HCT116 (cell line): ENCODE results near the gene AMHR2. TPM values are rescaled to one million over a fixed set of nuclear protein-coding genes. Genes with fewer than 3 reads are reported as not detected.

Source experiments
- ATAC-seq: fragments of 200-7000 bp; cut with Tn5 transposase; 2 replicates; pipeline ENCODE4 v1.9.1; 2020; ENCODE audit warnings: mild to moderate bottlenecking, moderate library complexity
- BruUV-seq: library from RNA; stranded (reverse); fragments of 400-500 nt; replicated peaks from 2 replicates; lab custom pipeline; 2021; lab: Mats Ljungman, UMichigan
- CTCF ChIA-PET: fragments of 300-600 bp; sonication (Branson Sonifier 250); formaldehyde crosslinking; loops from one replicate; lab custom pipeline; 2021; ENCODE audit warnings: antibody characterized with exemption; lab: Charles Lee
- POLR2A ChIA-PET: fragments of 300-600, 350-600 bp; sonication (Branson Sonifier 250); formaldehyde crosslinking; loops from one replicate; lab custom pipeline; 2021; ENCODE audit warnings: antibody characterized with exemption; lab: Charles Lee
- RAD21 ChIA-PET, 2 experiments: fragments of 300-600 bp; sonication (Branson Sonifier 250); formaldehyde crosslinking; loops; one replicate each; lab custom pipeline; 2023; ENCODE audit warnings: low total read pairs in 2 of 2; ENCODE audit not compliant: uncharacterized antibody in 2 of 2, unreplicated experiment in 2 of 2, low non-redundant PET in 1 of 2; lab: Charles Lee
- DNase-seq: peaks from one replicate; pipeline ENCODE4 v3.0.0-alpha.2; 2010; ENCODE audit warnings: low read depth, low spot score
- H2AFZ ChIP-seq: fragments of 200-600 bp; shearing (Covaris generic), sonication (generic); 2 replicates; pipeline ENCODE4 v1.6.1; 2017; ENCODE audit warnings: low read depth, mixed run types, mixed read lengths, antibody characterized with exemption, low read length; ENCODE audit not compliant: poor library complexity, severe bottlenecking
- H3K27ac ChIP-seq: 2 replicates; pipeline ENCODE4 v1.5.1; 2012; ENCODE audit warnings: low read depth, low read length
- H3K27me3 ChIP-seq: fragments of 200-600 bp; sonication (generic); 2 replicates; pipeline ENCODE4 v1.6.1; 2016; ENCODE audit warnings: mixed run types, low read length, mixed read lengths; ENCODE audit not compliant: insufficient read depth
- H3K36me3 ChIP-seq, 2 experiments: fragments of 200-500 bp in 1 of 2; fragments of 200-600 bp in 1 of 2; sonication (Bioruptor generic) in 1 of 2; sonication (generic) in 1 of 2; 2 replicates each; pipeline versions ENCODE4 v1.5.1 to v1.6.1; 2014 to 2016; ENCODE audit warnings: low read length in 2 of 2, inconsistent platforms in 1 of 2, mixed read lengths in 1 of 2, mixed run types in 1 of 2; ENCODE audit not compliant: insufficient read depth in 2 of 2, control insufficient read depth in 1 of 2
- H3K4me1 ChIP-seq, 2 experiments: fragments of 200-600 bp in 1 of 2; sonication (generic) in 1 of 2; 2 replicates each; pipeline versions ENCODE4 v1.5.1 to v1.6.1; 2012 to 2017; ENCODE audit warnings: low read length in 2 of 2, inconsistent platforms in 1 of 2, mild to moderate bottlenecking in 1 of 2, mixed read lengths in 1 of 2, mixed run types in 1 of 2, moderate library complexity in 1 of 2; ENCODE audit not compliant: insufficient read depth in 2 of 2, control insufficient read depth in 1 of 2
- H3K4me2 ChIP-seq: fragments of 200-600 bp; sonication (generic); 2 replicates; pipeline ENCODE4 v1.6.1; 2017; ENCODE audit warnings: mixed run types, low read length, mixed read lengths
- H3K4me3 ChIP-seq, 2 experiments: fragments of 200-600 bp in 1 of 2; sonication (generic) in 1 of 2; replicated peaks in 1 of 2; 2 replicates each; pipeline ENCODE4 v1.5.1; 2011 to 2016; ENCODE audit warnings: low read length in 2 of 2, control low read depth in 1 of 2, low read depth in 1 of 2, mild to moderate bottlenecking in 1 of 2, mixed read lengths in 1 of 2, mixed run types in 1 of 2
- H3K79me2 ChIP-seq: fragments of 200-600 bp; sonication (generic); 2 replicates; pipeline ENCODE4 v1.6.1; 2017; ENCODE audit warnings: mild to moderate bottlenecking, mixed run types, low read length, moderate library complexity, mixed read lengths; ENCODE audit not compliant: insufficient read depth
- H3K9ac ChIP-seq: fragments of 200-600 bp; sonication (generic); 2 replicates; pipeline ENCODE4 v1.6.1; 2016; ENCODE audit warnings: low read length, mixed read lengths
- H3K9me2 ChIP-seq: fragments of 200-600 bp; sonication (generic), shearing (Covaris generic); 2 replicates; pipeline ENCODE4 v1.6.1; 2017; ENCODE audit warnings: mixed run types, mild to moderate bottlenecking, moderate library complexity; ENCODE audit not compliant: insufficient read depth
- H3K9me3 ChIP-seq, 2 experiments: fragments of 200-500 bp in 1 of 2; fragments of 200-600 bp in 1 of 2; sonication (Bioruptor generic) in 1 of 2; sonication (generic) in 1 of 2; 2 replicates each; pipeline ENCODE4 v1.6.1; 2014 to 2017; ENCODE audit warnings: low read length in 2 of 2, mixed read lengths in 2 of 2, inconsistent platforms in 1 of 2, low read depth in 1 of 2, mild to moderate bottlenecking in 1 of 2, mixed run types in 1 of 2, moderate library complexity in 1 of 2; ENCODE audit not compliant: control insufficient read depth in 1 of 2, insufficient read depth in 1 of 2
- H4K20me1 ChIP-seq: fragments of 200-600 bp; sonication (generic), shearing (Covaris generic); 2 replicates; pipeline ENCODE4 v1.6.1; 2017; ENCODE audit warnings: mixed run types, mild to moderate bottlenecking, moderate library complexity; ENCODE audit not compliant: insufficient read depth
- CTCF ChIP-seq, 3 experiments: fragments of 200-600 bp in 1 of 3; sonication (generic) in 1 of 3; IDR thresholded peaks in 2 of 3; conservative IDR thresholded peaks in 1 of 3; 2 replicates each; pipeline ENCODE4 v1.5.1; 2012 to 2017; ENCODE audit warnings: low read depth in 2 of 3, low read length in 2 of 3, antibody characterized with exemption in 1 of 3, borderline replicate concordance in 1 of 3, control low read depth in 1 of 3, mild to moderate bottlenecking in 1 of 3, mixed read lengths in 1 of 3, mixed run types in 1 of 3, moderate library complexity in 1 of 3; ENCODE audit not compliant: insufficient read depth in 1 of 3
- POLR2AphosphoS5 ChIP-seq: IDR thresholded peaks from 2 replicates; pipeline ENCODE4 v1.6.1; 2011; ENCODE audit warnings: mild to moderate bottlenecking, low read depth, low read length, moderate library complexity
- TCF7L2 ChIP-seq: IDR thresholded peaks from 2 replicates; pipeline ENCODE4 v1.7.0; 2011; ENCODE audit warnings: borderline replicate concordance, inconsistent platforms; ENCODE audit not compliant: insufficient read depth, insufficient read length; ENCODE audit errors: extremely low read depth
- ZFX ChIP-seq: fragments of 450-650 bp; IDR thresholded peaks from 2 replicates; pipeline ENCODE4 v1.6.1; 2017
- intact Hi-C: fragments of 100-400 bp; cut with micrococcal nuclease; formaldehyde crosslinking; loops from 2 replicates; pipeline ENCODE4 v1.10.0; 2022
- total RNA-seq: library from RNA; stranded (reverse); gene quantifications from one replicate; pipeline ENCODE4 v1.2.1, GENCODE V29; 2021; ENCODE audit not compliant: unreplicated experiment

The AMHR2 gene
- total RNA-seq, 1 experiment from 2014 or later, result not detected

GRCh38 chr12:53380794-53381730 is 42.6 kb upstream of the AMHR2 start:
- peak overlapping the region; percentile 59 to 67 for H3K4me3 ChIP-seq
- POLR2A ChIA-PET, result interaction anchor here (0.7 to 2.2 kb wide), 4 partner anchors 29 to 60 kb away, joined by 3 to 9 read pairs (median 4); partner anchors contain the start of genes AAAS and PRR13
- RAD21 ChIA-PET, result interaction anchor here (0.6 to 2.0 kb wide), 3 partner anchors 15 to 29 kb away, joined by 3 to 11 read pairs (median 6); no protein-coding TSS in a partner anchor
- TF ChIP-seq POLR2AphosphoS5, result peak; percentile 54; the same call in 1 of the 2 replicates
- no peak for TF ChIP-seq ZFX
- peaks cover 45% of the 10 kb centered on the region for H3K79me2 ChIP-seq
- CTCF ChIA-PET, result interaction anchor here (0.6 to 6.9 kb wide), 13 partner anchors 9 to 60 kb away, joined by 3 to 99 read pairs (median 4); partner anchors contain the start of gene AAAS
- no peak for DNase-seq
- ATAC-seq, result no peak
- H3K27ac ChIP-seq, result peak overlapping the region; percentile 74
- H3K9ac ChIP-seq, result peak overlapping the region; percentile 81
- H3K9me3 ChIP-seq, result no peaks in the 10 kb centered on the region
- no peak overlapping the region for H2AFZ ChIP-seq
- H3K4me2 ChIP-seq, result peak overlapping the region; percentile 73
- no peaks in the 10 kb centered on the region for H3K27me3 ChIP-seq
- no TSS peak for BruUV-seq
- H3K4me1 ChIP-seq, result peaks cover 24 to 42% of the 10 kb centered on the region in 2 experiments
- no peaks in the 10 kb centered on the region for H4K20me1 ChIP-seq
- no peaks in the 10 kb centered on the region for H3K9me2 ChIP-seq
- peaks cover 18 to 28% of the 10 kb centered on the region in 2 experiments for H3K36me3 ChIP-seq
- intact Hi-C loops, result loop anchor here (2.0 to 5.0 kb wide), 3 partner anchors 40 to 71 kb away; partner anchors contain the start of gene PCBP2

- peak overlapping the region; percentile 73 for H3K4me2 ChIP-seq
- intact Hi-C loops, result loop anchor here (1.0 to 5.0 kb wide), 4 partner anchors 30 to 70 kb away; partner anchors contain the start of gene PCBP2
- H3K9ac ChIP-seq, result peak overlapping the region; percentile 81
- H3K36me3 ChIP-seq, result peaks cover 22 to 34% of the 10 kb centered on the region in 2 experiments
- no peak overlapping the region for H2AFZ ChIP-seq
- no peak for TF ChIP-seq TCF7L2
- peak in 2 of 3 experiments; percentile 66 to 70; a peak in 4 of 6 replicates for TF ChIP-seq CTCF (IDR thresholded peaks at IDR 0.05 in 2 of 3, conservative IDR thresholded peaks at IDR 0.05 in 1 of 3; ENCODE audit: borderline replicate concordance in 1 of 3, insufficient read depth in 1 of 3, low read depth in 2 of 3, low read length in 2 of 3)
- TF ChIP-seq, all 23 proteins: peak for 1
- ChIA-PET POLR2A (interaction anchor here (0.7 to 2.2 kb wide), 4 partner anchors 29 to 61 kb away, joined by 3 to 9 read pairs (median 4); partner anchors contain the start of genes AAAS and PRR13), RAD21 (interaction anchor here (1.0 to 2.0 kb wide), 3 partner anchors 29 kb away, joined by 4 to 11 read pairs (median 6); no protein-coding TSS in a partner anchor), CTCF (interaction anchor here (0.6 to 6.9 kb wide), 13 partner anchors 10 to 61 kb away, joined by 3 to 99 read pairs (median 4); partner anchors contain the start of gene AAAS)
- H4K20me1 ChIP-seq, result no peaks in the 10 kb centered on the region
- BruUV-seq, result TSS peak; percentile 53
- ATAC-seq, result no peak
- H3K4me1 ChIP-seq, result peaks cover 24 to 41% of the 10 kb centered on the region in 2 experiments
- DNase-seq, result no peak
- H3K27ac ChIP-seq, result peak overlapping the region; percentile 74
- peak overlapping the region; percentile 59 to 67 for H3K4me3 ChIP-seq
- no peaks in the 10 kb centered on the region for H3K27me3 ChIP-seq
- H3K9me2 ChIP-seq, result no peaks in the 10 kb centered on the region
- peaks cover 54% of the 10 kb centered on the region for H3K79me2 ChIP-seq
- H3K9me3 ChIP-seq, result no peaks in the 10 kb centered on the region
Observed at GRCh38 chr12:53381731-53382630, 41.7 kb upstream of the AMHR2 start.
